Stimulated activated naive CD8-positive, alpha-beta T cell treated with anti-CD3 and anti-CD28 coated beads, Interleukin-15, Interleukin-2, amounts not matched to agents 100 ng/mL and 50 ng/mL, for 24 hours (primary cell): ENCODE results near the gene SHOX.
"Not testable (repeated sequence)": the region's sequence is repeated elsewhere in the genome, so short reads cannot be mapped to it uniquely, and the experiment has no call there.

Experiments
- H3K27ac Mint-ChIP-seq: one replicate; pipeline ENCODE4 v1.8.0; 2021; ENCODE audit warnings: mild to moderate bottlenecking, mixed read lengths
- H3K27me3 Mint-ChIP-seq: one replicate; pipeline ENCODE4 v1.8.0; 2021; ENCODE audit warnings: mixed read lengths
- H3K36me3 Mint-ChIP-seq: one replicate; pipeline ENCODE4 v1.8.0; 2021; ENCODE audit warnings: low read depth, mixed read lengths
- H3K4me1 Mint-ChIP-seq: one replicate; pipeline ENCODE4 v1.8.0; 2021; ENCODE audit warnings: low read depth, mixed read lengths
- H3K4me3 Mint-ChIP-seq: one replicate; pipeline ENCODE4 v1.8.0; 2021; ENCODE audit warnings: mild to moderate bottlenecking, mixed read lengths
- H3K9me3 Mint-ChIP-seq: one replicate; pipeline ENCODE4 v1.8.0; 2021; ENCODE audit warnings: mixed read lengths

Gene SHOX

DNA sequence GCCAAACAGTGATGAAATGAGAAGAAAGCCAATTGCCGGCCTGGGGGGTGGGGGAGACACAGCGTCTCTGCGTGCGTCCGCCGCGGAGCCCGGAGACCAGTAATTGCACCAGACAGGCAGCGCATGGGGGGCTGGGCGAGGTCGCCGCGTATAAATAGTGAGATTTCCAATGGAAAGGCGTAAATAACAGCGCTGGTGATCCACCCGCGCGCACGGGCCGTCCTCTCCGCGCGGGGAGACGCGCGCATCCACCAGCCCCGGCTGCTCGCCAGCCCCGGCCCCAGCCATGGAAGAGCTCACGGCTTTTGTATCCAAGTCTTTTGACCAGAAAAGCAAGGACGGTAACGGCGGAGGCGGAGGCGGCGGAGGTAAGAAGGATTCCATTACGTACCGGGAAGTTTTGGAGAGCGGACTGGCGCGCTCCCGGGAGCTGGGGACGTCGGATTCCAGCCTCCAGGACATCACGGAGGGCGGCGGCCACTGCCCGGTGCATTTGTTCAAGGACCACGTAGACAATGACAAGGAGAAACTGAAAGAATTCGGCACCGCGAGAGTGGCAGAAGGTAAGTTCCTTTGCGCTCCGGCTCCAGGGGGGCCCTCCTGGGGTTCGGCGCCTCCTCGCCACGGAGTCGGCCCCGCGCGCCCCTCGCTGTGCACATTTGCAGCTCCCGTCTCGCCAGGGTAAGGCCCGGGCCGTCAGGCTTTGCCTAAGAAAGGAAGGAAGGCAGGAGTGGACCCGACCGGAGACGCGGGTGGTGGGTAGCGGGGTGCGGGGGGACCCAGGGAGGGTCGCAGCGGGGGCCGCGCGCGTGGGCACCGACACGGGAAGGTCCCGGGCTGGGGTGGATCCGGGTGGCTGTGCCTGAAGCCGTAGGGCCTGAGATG, at the start of gene SHOX:
Gene SHOX, plus strand, starts transcription at position 180 of the 885 bp plus-strand sequence. Its CDS starts 107 bp downstream, at position 287.
- H3K27ac Mint-ChIP-seq = no peak within 1 kb of the TSS
- no peaks in the 10 kb centered on the region for H3K36me3 Mint-ChIP-seq
- peaks cover 79% of the 10 kb centered on the region for H3K27me3 Mint-ChIP-seq
- no peak within 1 kb of the TSS for H3K4me3 Mint-ChIP-seq
- no peaks in the 10 kb centered on the region for H3K4me1 Mint-ChIP-seq
- peaks cover 10% of the 10 kb centered on the region for H3K9me3 Mint-ChIP-seq

GRCh38 chrX:581066-581465, 49.5 kb upstream of the SHOX start:
- peaks cover 12% of the 10 kb centered on the region for H3K9me3 Mint-ChIP-seq
- no peak overlapping the region for H3K4me3 Mint-ChIP-seq
- no peak overlapping the region for H3K27ac Mint-ChIP-seq
- H3K36me3 Mint-ChIP-seq = no peaks in the 10 kb centered on the region
- no peaks in the 10 kb centered on the region for H3K4me1 Mint-ChIP-seq
- H3K27me3 Mint-ChIP-seq = peaks cover 8% of the 10 kb centered on the region

DNA sequence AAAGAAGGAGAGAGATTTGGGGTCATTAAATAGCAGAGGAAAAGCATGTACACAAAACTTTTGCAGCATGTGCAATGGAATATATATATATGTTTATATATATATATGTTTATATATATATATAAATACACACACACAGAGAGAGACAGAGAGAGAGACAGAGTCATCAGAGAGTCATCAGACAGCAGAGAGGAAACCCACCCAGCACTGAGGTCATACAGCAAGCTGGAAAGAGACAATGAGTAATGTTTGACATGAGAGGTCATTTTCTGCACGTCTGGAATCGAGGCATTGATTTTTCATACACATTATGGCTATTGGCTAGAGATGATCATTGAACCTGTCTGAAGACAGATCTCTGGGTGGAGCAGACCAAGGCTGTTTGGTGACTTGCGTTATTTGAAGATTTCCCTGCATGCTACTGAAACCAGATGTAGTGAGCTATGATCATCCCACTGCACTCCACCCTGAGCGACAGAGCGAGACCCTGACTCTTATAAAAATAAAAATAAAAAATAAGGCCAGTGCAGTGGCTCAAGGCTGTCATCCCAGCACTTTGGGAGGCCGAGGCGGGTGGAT, 48.8 kb upstream of the SHOX start:
- Mint-ChIP-seq H3K27me3 (peaks cover 8% of the 10 kb centered on the region), H3K27ac (no peak overlapping the region), H3K9me3 (peaks cover 12% of the 10 kb centered on the region), H3K36me3 (no peaks in the 10 kb centered on the region), H3K4me1 (no peaks in the 10 kb centered on the region), H3K4me3 (no peak overlapping the region)

GRCh38 chrX:584572-584971, 46.0 kb upstream of the SHOX start:
- Mint-ChIP-seq H3K4me3 (no peak overlapping the region), H3K36me3 (no peaks in the 10 kb centered on the region), H3K27me3 (no peaks in the 10 kb centered on the region)

GRCh38 chrX:585115-585808, 45.3 kb upstream of the SHOX start:
- H3K27ac Mint-ChIP-seq = no peak overlapping the region
- H3K36me3 Mint-ChIP-seq = no peaks in the 10 kb centered on the region
- no peaks in the 10 kb centered on the region for H3K4me1 Mint-ChIP-seq
- no peak overlapping the region for H3K4me3 Mint-ChIP-seq
- H3K27me3 Mint-ChIP-seq = no peaks in the 10 kb centered on the region
- H3K9me3 Mint-ChIP-seq = no peaks in the 10 kb centered on the region

More at GRCh38 chrX:584572-584971, 46.0 kb upstream of the SHOX start:
- Mint-ChIP-seq H3K9me3 (no peaks in the 10 kb centered on the region), H3K4me1 (no peaks in the 10 kb centered on the region), H3K27ac (no peak overlapping the region)

- Mint-ChIP-seq H3K27me3 (no peaks in the 10 kb centered on the region), H3K4me3 (no peak overlapping the region), H3K4me1 (no peaks in the 10 kb centered on the region), H3K27ac (no peak overlapping the region), H3K36me3 (no peaks in the 10 kb centered on the region), H3K9me3 (no peaks in the 10 kb centered on the region)
These were observed 44.2 kb upstream of the SHOX start for GRCh38 chrX:586351-586750.

DNA sequence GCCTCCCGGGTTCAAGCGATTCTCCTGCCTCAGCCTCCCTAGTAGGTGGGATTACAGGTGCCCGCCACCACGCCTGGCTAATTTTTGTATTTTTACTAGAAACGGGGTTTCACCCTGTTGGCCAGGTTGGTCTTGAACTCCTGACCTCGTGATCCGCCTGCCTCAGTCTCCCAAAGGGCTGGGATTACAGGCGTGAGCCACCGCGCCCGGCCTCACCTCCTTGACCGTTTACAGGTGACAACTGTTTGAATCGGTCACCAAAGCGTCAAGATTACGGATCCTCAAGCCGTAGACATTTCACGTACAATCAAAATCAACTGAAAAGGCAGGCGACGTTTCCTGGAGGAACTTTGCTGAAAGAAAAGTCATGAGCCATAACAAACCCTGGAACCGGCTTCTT, 41.3 kb upstream of the SHOX start:
- H3K36me3 Mint-ChIP-seq, H3K4me3 Mint-ChIP-seq, H3K9me3 Mint-ChIP-seq, H3K4me1 Mint-ChIP-seq, H3K27ac Mint-ChIP-seq, H3K27me3 Mint-ChIP-seq: not testable (repeated sequence)

DNA sequence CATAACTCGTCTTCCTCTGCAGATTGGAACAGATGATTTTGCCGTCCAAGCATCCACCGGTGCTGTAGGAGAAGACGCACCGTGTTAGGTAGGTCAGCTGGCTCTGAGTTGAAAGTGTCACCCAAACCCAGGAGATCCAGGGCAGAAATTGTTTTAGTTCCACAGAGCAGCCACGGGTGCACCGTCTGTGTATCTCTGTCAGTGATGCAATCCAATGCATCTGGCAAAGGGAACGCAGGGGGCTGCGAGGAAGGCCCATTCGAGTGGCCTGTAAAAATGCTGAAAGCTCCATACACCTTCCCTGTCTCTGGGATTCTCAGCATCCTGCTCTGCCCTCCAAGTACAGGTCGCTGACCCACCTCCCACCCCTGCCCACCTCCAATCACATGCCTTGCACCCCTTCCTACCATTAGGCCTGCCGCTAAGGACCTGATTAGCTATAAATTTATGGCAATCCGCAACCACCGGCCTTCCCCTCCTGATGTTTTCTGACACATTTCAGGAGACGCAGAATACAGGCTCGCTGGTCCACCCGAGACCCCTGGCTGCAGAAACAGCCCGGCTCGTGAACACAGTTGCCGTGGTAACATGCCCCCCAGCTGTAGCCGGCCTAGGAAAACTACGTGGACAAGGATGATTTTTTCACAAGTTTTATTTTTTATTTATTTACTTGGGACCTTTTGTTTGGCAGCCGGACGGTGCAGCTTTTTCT, 39.7 kb upstream of the SHOX start:
- no peak overlapping the region for H3K4me3 Mint-ChIP-seq
- H3K36me3 Mint-ChIP-seq = peaks cover 2% of the 10 kb centered on the region
- no peak overlapping the region for H3K27ac Mint-ChIP-seq
- H3K9me3 Mint-ChIP-seq = peaks cover 3% of the 10 kb centered on the region
- no peaks in the 10 kb centered on the region for H3K4me1 Mint-ChIP-seq
- no peaks in the 10 kb centered on the region for H3K27me3 Mint-ChIP-seq

DNA sequence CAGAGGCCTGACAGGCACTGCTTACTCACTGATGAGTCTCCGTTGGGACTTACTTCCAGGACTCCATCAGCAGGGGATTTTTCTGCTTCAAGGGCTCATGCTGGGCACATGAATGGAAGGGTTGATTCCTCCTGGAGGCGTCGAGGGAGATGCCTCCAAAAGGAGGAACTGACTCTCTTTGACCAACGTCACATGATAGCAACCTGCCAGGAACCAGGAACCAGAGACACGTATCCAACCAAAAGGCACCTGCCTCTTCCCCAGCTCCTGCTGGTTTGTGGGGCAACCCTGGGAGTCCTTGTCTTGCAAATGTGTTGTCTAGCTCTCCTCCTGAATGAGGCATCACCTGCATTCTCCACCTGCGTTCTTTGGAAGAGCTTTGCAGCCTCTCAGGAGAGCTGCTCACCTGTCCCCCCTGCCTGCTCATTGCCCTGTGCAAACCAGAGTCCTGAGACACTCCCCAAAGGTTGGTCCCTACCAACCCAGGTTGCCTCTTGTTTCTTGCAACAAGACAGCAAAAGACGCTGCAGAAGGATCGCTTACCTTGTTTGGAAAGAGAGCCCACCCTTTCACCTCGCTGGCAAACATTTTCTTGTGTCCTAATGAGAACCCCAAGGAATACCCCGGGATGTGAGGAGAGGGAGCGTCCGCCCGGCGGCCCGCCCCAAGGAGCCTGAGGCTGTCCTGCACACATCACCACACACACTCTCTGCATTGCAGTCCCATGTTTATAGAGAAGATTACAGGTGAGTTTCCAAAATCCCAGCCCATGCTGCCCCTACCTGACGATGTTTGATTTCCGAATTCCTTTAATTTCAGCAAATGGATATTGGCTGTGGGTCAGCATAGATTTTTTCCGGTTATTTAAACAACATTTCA, 30.5 kb upstream of the SHOX start:
- Mint-ChIP-seq H3K27me3 (no peaks in the 10 kb centered on the region), H3K9me3 (peaks cover 23% of the 10 kb centered on the region), H3K4me1 (no peaks in the 10 kb centered on the region), H3K36me3 (peaks cover 4% of the 10 kb centered on the region), H3K27ac (no peak overlapping the region), H3K4me3 (no peak overlapping the region)

- peaks cover 15% of the 10 kb centered on the region for H3K9me3 Mint-ChIP-seq
- H3K4me1 Mint-ChIP-seq, H3K4me3 Mint-ChIP-seq, H3K27ac Mint-ChIP-seq, H3K36me3 Mint-ChIP-seq, H3K27me3 Mint-ChIP-seq: not testable (repeated sequence)
These were observed 27.6 kb upstream of the SHOX start for GRCh38 chrX:603029-603428.

DNA sequence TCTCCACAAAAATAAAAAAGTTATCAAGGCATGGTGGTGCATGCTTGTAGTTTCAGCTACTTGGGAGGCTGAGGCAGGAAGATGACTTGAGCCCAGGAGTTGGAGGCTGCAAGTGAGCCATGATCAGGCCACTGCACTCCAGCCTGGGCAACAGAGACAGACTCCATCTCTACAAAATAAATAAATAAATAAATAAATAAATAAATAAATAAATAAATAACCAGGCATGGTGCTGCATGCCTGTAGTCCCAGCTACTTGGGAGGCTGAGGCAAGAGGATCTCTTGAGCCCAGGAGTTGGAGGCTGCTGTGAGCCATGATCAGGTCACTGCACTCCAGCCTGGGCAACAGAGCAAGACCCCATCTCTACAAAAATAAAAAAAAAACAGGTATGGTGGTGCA, 26.0 kb upstream of the SHOX start:
- not testable (repeated sequence) for H3K4me1 Mint-ChIP-seq, H3K27me3 Mint-ChIP-seq, H3K36me3 Mint-ChIP-seq, H3K27ac Mint-ChIP-seq, H3K4me3 Mint-ChIP-seq
- H3K9me3 Mint-ChIP-seq = peaks cover 15% of the 10 kb centered on the region

GRCh38 chrX:608088-608487, 22.5 kb upstream of the SHOX start:
- H3K36me3 Mint-ChIP-seq, H3K27ac Mint-ChIP-seq, H3K4me1 Mint-ChIP-seq, H3K27me3 Mint-ChIP-seq, H3K4me3 Mint-ChIP-seq: not testable (repeated sequence)
- peaks cover 16% of the 10 kb centered on the region for H3K9me3 Mint-ChIP-seq

DNA sequence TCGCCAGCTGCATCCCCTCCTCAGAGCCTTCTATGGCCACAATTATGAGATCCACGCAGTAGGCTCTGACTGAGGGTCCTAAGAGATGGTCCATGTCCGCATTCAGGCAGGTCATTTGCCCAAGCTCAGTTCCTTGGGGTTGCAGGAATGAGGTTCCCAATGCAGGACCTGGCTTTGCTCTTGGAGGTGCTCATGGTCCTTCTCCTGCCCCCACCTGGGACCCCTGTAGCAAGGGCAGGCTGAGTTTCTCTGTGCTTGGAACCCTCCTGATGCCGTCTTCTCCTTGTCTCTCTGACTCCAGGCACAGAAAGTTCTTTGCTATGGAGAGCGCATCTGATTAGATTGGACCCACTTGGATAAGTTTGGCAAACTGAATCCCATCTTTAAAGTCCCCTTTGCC, 16.5 kb upstream of the SHOX start:
- peaks cover 11% of the 10 kb centered on the region for H3K27me3 Mint-ChIP-seq
- peaks cover 17% of the 10 kb centered on the region for H3K9me3 Mint-ChIP-seq
- peaks cover 3% of the 10 kb centered on the region for H3K36me3 Mint-ChIP-seq
- no peak overlapping the region for H3K27ac Mint-ChIP-seq
- no peaks in the 10 kb centered on the region for H3K4me1 Mint-ChIP-seq
- no peak overlapping the region for H3K4me3 Mint-ChIP-seq

GRCh38 chrX:617401-617800, 13.2 kb upstream of the SHOX start:
- Mint-ChIP-seq H3K4me1 (no peaks in the 10 kb centered on the region), H3K9me3 (peaks cover 4% of the 10 kb centered on the region), H3K36me3 (no peaks in the 10 kb centered on the region), H3K4me3 (no peak overlapping the region), H3K27ac (no peak overlapping the region), H3K27me3 (peaks cover 31% of the 10 kb centered on the region)
